K562 (cell line): ENCODE data around the gene TRIM44.

Source experiments
- NEUROD1 ChIP-seq: fragments of 150-350 bp; IDR thresholded peaks from 2 replicates; pipeline ENCODE4 v1.6.1; 2014; ENCODE audit warnings: borderline replicate concordance, low read length, low read depth; ENCODE audit not compliant: partially characterized antibody
- SAFB2 ChIP-seq: fragments of 200-400 bp; formaldehyde crosslinking; IDR thresholded peaks from 2 replicates; pipeline ENCODE4 v1.6.1; 2018; ENCODE audit warnings: borderline replicate concordance, low read length, low read depth, moderate library complexity; ENCODE audit not compliant: severe bottlenecking
- ZFP36 ChIP-seq: fragments of 150-350 bp; IDR thresholded peaks from 2 replicates; pipeline ENCODE4 v1.6.1; 2018; ENCODE audit warnings: low read length, low read depth; ENCODE audit not compliant: partially characterized antibody
- TF ChIP-seq, protein P1 (sequence below): sonication (generic); formaldehyde crosslinking; IDR thresholded peaks from 2 replicates; pipeline ENCODE4 v1.8.1; 2023; ENCODE audit warnings: mild to moderate bottlenecking, missing genetic modification reagents
- TF ChIP-seq, protein P2 (sequence below), 3 experiments: IDR thresholded peaks in 2 of 3; conservative IDR thresholded peaks in 1 of 3; 2 replicates each; pipeline ENCODE4 v1.5.1; 2011 to 2012; ENCODE audit warnings: low read length in 3 of 3, mild to moderate bottlenecking in 3 of 3, control low read depth in 2 of 3, improper control_type of control experiment in 1 of 3, inconsistent platforms in 1 of 3, low read depth in 1 of 3, mixed read lengths in 1 of 3, moderate library complexity in 1 of 3; ENCODE audit not compliant: insufficient read depth in 2 of 3

DNA sequence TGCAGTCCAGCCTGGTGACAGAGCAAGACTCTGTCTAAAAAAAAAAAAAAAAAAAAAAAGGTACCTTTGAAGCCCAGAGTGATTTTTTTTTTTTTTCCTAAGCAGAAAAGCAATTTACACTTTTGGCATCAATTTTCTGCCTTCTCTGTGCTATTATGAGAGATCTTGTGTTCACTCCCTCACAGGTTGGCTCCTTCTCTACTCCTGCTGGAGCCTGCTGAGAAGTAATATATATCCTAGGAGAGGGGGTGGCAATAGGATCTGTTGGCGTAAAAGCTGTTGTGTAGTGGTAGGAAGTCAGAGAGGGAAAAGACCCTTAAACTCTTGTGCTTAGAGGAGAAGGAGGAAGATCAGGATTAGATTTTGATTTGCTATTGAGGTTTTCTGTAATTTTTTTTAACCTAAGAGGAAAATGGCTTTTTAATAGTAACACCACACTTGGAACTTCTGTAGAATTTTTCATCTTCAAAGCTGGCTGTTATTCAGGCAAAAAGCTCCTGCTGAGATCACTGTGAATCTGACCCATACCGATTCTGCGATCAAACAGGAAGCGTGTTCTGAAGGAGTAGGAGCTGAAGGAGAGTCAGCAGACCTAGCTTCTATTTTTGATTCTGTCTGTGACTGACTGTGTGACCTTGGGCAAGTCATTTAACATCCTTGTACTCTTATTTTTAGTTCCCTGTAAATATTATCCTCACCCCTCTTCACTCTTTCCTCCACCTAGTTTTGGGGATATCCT, 77.7 kb downstream of the TRIM44 start:
- TF ChIP-seq ZFP36 (no peak), NEUROD1 (no peak), SAFB2 (no peak)
- TF ChIP-seq, protein P1, sequence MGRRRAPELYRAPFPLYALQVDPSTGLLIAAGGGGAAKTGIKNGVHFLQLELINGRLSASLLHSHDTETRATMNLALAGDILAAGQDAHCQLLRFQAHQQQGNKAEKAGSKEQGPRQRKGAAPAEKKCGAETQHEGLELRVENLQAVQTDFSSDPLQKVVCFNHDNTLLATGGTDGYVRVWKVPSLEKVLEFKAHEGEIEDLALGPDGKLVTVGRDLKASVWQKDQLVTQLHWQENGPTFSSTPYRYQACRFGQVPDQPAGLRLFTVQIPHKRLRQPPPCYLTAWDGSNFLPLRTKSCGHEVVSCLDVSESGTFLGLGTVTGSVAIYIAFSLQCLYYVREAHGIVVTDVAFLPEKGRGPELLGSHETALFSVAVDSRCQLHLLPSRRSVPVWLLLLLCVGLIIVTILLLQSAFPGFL (CRISPR knock-in tag): no peak
- TF ChIP-seq, protein P2, sequence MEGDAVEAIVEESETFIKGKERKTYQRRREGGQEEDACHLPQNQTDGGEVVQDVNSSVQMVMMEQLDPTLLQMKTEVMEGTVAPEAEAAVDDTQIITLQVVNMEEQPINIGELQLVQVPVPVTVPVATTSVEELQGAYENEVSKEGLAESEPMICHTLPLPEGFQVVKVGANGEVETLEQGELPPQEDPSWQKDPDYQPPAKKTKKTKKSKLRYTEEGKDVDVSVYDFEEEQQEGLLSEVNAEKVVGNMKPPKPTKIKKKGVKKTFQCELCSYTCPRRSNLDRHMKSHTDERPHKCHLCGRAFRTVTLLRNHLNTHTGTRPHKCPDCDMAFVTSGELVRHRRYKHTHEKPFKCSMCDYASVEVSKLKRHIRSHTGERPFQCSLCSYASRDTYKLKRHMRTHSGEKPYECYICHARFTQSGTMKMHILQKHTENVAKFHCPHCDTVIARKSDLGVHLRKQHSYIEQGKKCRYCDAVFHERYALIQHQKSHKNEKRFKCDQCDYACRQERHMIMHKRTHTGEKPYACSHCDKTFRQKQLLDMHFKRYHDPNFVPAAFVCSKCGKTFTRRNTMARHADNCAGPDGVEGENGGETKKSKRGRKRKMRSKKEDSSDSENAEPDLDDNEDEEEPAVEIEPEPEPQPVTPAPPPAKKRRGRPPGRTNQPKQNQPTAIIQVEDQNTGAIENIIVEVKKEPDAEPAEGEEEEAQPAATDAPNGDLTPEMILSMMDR (IDR thresholded peaks at IDR 0.05 in 2 of 3, conservative IDR thresholded peaks at IDR 0.05 in 1 of 3; ENCODE audit: insufficient read depth in 2 of 3, low read depth in 1 of 3, low read length in 3 of 3): no peak
